HG02970 (cell line): ENCODE results near the gene AGXT2.
"Not testable (repeated sequence)": the region's sequence is repeated elsewhere in the genome, so short reads cannot be mapped to it uniquely, and the experiment has no call there.

ENCODE experiments used
- ATAC-seq: cut with Tn5 transposase; IDR thresholded peaks from one replicate; pipeline ENCODE4 v1.9.1; 2021; ENCODE audit warnings: mild to moderate bottlenecking, moderate library complexity, moderate number of reproducible peaks; ENCODE audit not compliant: unreplicated experiment, low FRiP score

Gene AGXT2

GRCh38 chr5:34978681-34979080 lies 69.1 kb downstream of the AGXT2 start:
- ATAC-seq, result no peak

GRCh38 chr5:34977934-34978613 lies 69.7 kb downstream of the AGXT2 start:
- peak; percentile 92 for ATAC-seq

- ATAC-seq, result no peak
Observed at GRCh38 chr5:34976347-34976746, 71.4 kb downstream of the AGXT2 start.

- not testable (repeated sequence) for ATAC-seq
Observed at GRCh38 chr5:34971655-34972054, 76.1 kb downstream of the AGXT2 start.

GRCh38 chr5:34970552-34970951 lies 77.2 kb downstream of the AGXT2 start:
- ATAC-seq, result no peak

GRCh38 chr5:34968258-34968657 lies 79.5 kb downstream of the AGXT2 start:
- ATAC-seq, result no peak

- no peak for ATAC-seq
Observed at GRCh38 chr5:34967540-34967939, 80.2 kb downstream of the AGXT2 start.

- peak; percentile 88 for ATAC-seq
Observed at GRCh38 chr5:34959323-34959722, 88.4 kb downstream of the AGXT2 start.

- ATAC-seq, result no peak
Observed at GRCh38 chr5:34957857-34958690, 89.7 kb downstream of the AGXT2 start.

- no peak for ATAC-seq
Observed at GRCh38 chr5:34957321-34957720, 90.4 kb downstream of the AGXT2 start.
